ENCODE results near the gene RNF212.
"Not testable (repeated sequence)": the region's sequence is repeated elsewhere in the genome, so short reads cannot be mapped to it uniquely, and the experiment has no call there.

The RNF212 gene

GRCh38 chr4:1113311-1114009 is at the start of gene RNF212:
Gene RNF212, minus strand, starts transcription at chr4:1113564. Its CDS starts 100 bp downstream, at chr4:1113464.
- DNase-seq, result peak in 2 of 3 experiments; percentile 88 to 89

GRCh38 chr4:1160351-1160750 is 47.0 kb upstream of the RNF212 start:
- no peak for DNase-seq

GRCh38 chr4:1156069-1156468 is 42.7 kb upstream of the RNF212 start:
- no peak for DNase-seq

GRCh38 chr4:1155314-1155713 is 42.0 kb upstream of the RNF212 start:
- no peak for DNase-seq

GRCh38 chr4:1154523-1155182 is 41.3 kb upstream of the RNF212 start:
- no peak for DNase-seq

- no peak for DNase-seq
Measured at GRCh38 chr4:1154126-1154522, 40.8 kb upstream of the RNF212 start.

GRCh38 chr4:1153567-1154090 is 40.3 kb upstream of the RNF212 start:
- DNase-seq, result no peak

- no peak for DNase-seq
Measured at GRCh38 chr4:1152290-1152689, 38.9 kb upstream of the RNF212 start.

- DNase-seq, result no peak
Measured at GRCh38 chr4:1151541-1151940, 38.2 kb upstream of the RNF212 start.

- no peak for DNase-seq
Measured at GRCh38 chr4:1150875-1151274, 37.5 kb upstream of the RNF212 start.

- no peak for DNase-seq
Measured at GRCh38 chr4:1139860-1140259, 26.5 kb upstream of the RNF212 start.

- no peak for DNase-seq
Measured at GRCh38 chr4:1137850-1138249, 24.5 kb upstream of the RNF212 start.

GRCh38 chr4:1137063-1137776 is 23.9 kb upstream of the RNF212 start:
- no peak for DNase-seq

- DNase-seq, result peak in 2 of 3 experiments; percentile 14 to 32
Measured at GRCh38 chr4:1136048-1136447, 22.7 kb upstream of the RNF212 start.

GRCh38 chr4:1133033-1133432 is 19.7 kb upstream of the RNF212 start:
- DNase-seq, result no peak

- peak; percentile 44 to 86 (median 74) for DNase-seq
Measured at GRCh38 chr4:1130316-1131186, 17.2 kb upstream of the RNF212 start.

GRCh38 chr4:1126506-1126905 is 13.1 kb upstream of the RNF212 start:
- DNase-seq, result no peak

- not testable (repeated sequence) for DNase-seq
Measured at GRCh38 chr4:1125466-1125865, 12.1 kb upstream of the RNF212 start.

GRCh38 chr4:1124818-1125217 is 11.5 kb upstream of the RNF212 start:
- no peak for DNase-seq

GRCh38 chr4:1122505-1122904 is 9.1 kb upstream of the RNF212 start:
- no peak for DNase-seq

- no peak for DNase-seq
Measured at GRCh38 chr4:1116838-1117237, 3.5 kb upstream of the RNF212 start.

- no peak for DNase-seq
Measured at GRCh38 chr4:1115528-1116293, 2.3 kb upstream of the RNF212 start.
